B cell (primary cell): ENCODE measurements around the gene TENM4.

Experiments
- CTCF ChIP-seq: fragments of 200-600 bp; IDR thresholded peaks from one replicate; pipeline ENCODE4 v1.8.0; 2022; ENCODE audit warnings: antibody characterized with exemption, mild to moderate bottlenecking
- EZH2 ChIP-seq: IDR thresholded peaks from 2 replicates; pipeline ENCODE4 v1.6.1; 2012; ENCODE audit warnings: borderline replicate concordance, low read depth, mild to moderate bottlenecking, moderate library complexity, low read length; ENCODE audit not compliant: insufficient read depth, poor library complexity, severe bottlenecking

- TF ChIP-seq CTCF, result no peak
- no peak for TF ChIP-seq EZH2
Measured at GRCh38 chr11:79484872-79485271, 44.0 kb upstream of the TENM4 start.
